Measurements from ENCODE around the gene KANSL1. TPM values are rescaled to one million over a fixed set of nuclear protein-coding genes. Genes with fewer than 3 reads are reported as not detected.
"Not testable (repeated sequence)": the region's sequence is repeated elsewhere in the genome, so short reads cannot be mapped to it uniquely, and the experiment has no call there.

Gene KANSL1
- total RNA-seq, 2 experiments from 2014 or later, result 80.5 to 82.8 TPM

GRCh38 chr17:46191322-46192188 lies 1.7 kb downstream of the KANSL1 start:
- Mint-ChIP-seq H3K27me3 (ENCODE audit: low read depth) (no peaks in the 10 kb centered on the region), H3K9me3 (ENCODE audit: insufficient read depth) (no peaks in the 10 kb centered on the region), H3K4me3 (peak overlapping the region; percentile 92), H3K27ac (peak overlapping the region; percentile 98), H3K4me1 (ENCODE audit: low read depth) (peaks cover 69% of the 10 kb centered on the region), H3K36me3 (ENCODE audit: low read depth) (peaks cover 25% of the 10 kb centered on the region)
- DNase-seq (peak; percentile 52), ATAC-seq (no peak)
- ChIA-PET CTCF (interaction anchor here (1.5 to 2.7 kb wide), 3 partner anchors 13 to 46 kb away, joined by 6 to 16 read pairs (median 15); no protein-coding TSS in a partner anchor), POLR2A (interaction anchor here (0.5 to 2.3 kb wide), 3 partner anchors 11 to 66 kb away, joined by 3 to 17 read pairs (median 4); no protein-coding TSS in a partner anchor)

GRCh38 chr17:46190763-46191162 lies 2.5 kb downstream of the KANSL1 start:
- Mint-ChIP-seq H3K4me1 (ENCODE audit: low read depth) (peaks cover 64% of the 10 kb centered on the region), H3K27me3 (ENCODE audit: low read depth) (no peaks in the 10 kb centered on the region), H3K36me3 (ENCODE audit: low read depth) (peaks cover 25% of the 10 kb centered on the region), H3K4me3 (peak overlapping the region; percentile 92), H3K9me3 (ENCODE audit: insufficient read depth) (no peaks in the 10 kb centered on the region), H3K27ac (peak overlapping the region; percentile 58)
- ATAC-seq, result no peak
- DNase-seq, result no peak
- CTCF ChIA-PET, result no interaction called here
- POLR2A ChIA-PET, result no interaction called here

- Mint-ChIP-seq H3K36me3 (ENCODE audit: low read depth) (peaks cover 25% of the 10 kb centered on the region), H3K4me1 (ENCODE audit: low read depth) (peaks cover 82% of the 10 kb centered on the region)
- H3K9me3 Mint-ChIP-seq (ENCODE audit: insufficient read depth); H3K4me3 Mint-ChIP-seq; H3K27me3 Mint-ChIP-seq (ENCODE audit: low read depth); H3K27ac Mint-ChIP-seq: not testable (repeated sequence)
- DNase-seq (peak; percentile 52), ATAC-seq (peak; percentile 73)
- ChIA-PET CTCF (interaction anchor here (0.7 to 6.7 kb wide), 24 partner anchors 10 to 185 kb away, joined by 3 to 69 read pairs (median 4); no protein-coding TSS in a partner anchor), POLR2A (interaction anchor here (0.6 to 1.6 kb wide), 2 partner anchors 40 to 108 kb away, joined by 3 to 4 read pairs; no protein-coding TSS in a partner anchor)
Observed at GRCh38 chr17:46186827-46187235, 6.4 kb downstream of the KANSL1 start.

GRCh38 chr17:46184696-46185095 lies 8.5 kb downstream of the KANSL1 start:
- H3K27ac Mint-ChIP-seq, result no peak overlapping the region
- H3K4me3 Mint-ChIP-seq, result no peak overlapping the region
- ChIA-PET CTCF (interaction anchor here (1.7 to 6.7 kb wide), 4 partner anchors 8 to 140 kb away, joined by 6 to 69 read pairs (median 18); partner anchors contain the start of gene KANSL1), POLR2A (no interaction called here)
- DNase-seq (no peak), ATAC-seq (no peak)
- H3K9me3 Mint-ChIP-seq (ENCODE audit: insufficient read depth), result no peaks in the 10 kb centered on the region
- H3K36me3 Mint-ChIP-seq (ENCODE audit: low read depth), result peaks cover 13% of the 10 kb centered on the region
- H3K27me3 Mint-ChIP-seq (ENCODE audit: low read depth), result no peaks in the 10 kb centered on the region
- H3K4me1 Mint-ChIP-seq (ENCODE audit: low read depth), result peaks cover 80% of the 10 kb centered on the region

GRCh38 chr17:46183383-46183782 lies 9.8 kb downstream of the KANSL1 start:
- CTCF ChIA-PET, result interaction anchor here (1.7 to 6.7 kb wide), 3 partner anchors 9 to 139 kb away, joined by 6 to 69 read pairs (median 7); partner anchors contain the start of gene KANSL1
- DNase-seq; H3K27ac Mint-ChIP-seq; H3K9me3 Mint-ChIP-seq (ENCODE audit: insufficient read depth); H3K27me3 Mint-ChIP-seq (ENCODE audit: low read depth); POLR2A ChIA-PET; ATAC-seq; H3K4me3 Mint-ChIP-seq: not testable (repeated sequence)
- peaks cover 15% of the 10 kb centered on the region for H3K36me3 Mint-ChIP-seq (ENCODE audit: low read depth)
- peaks cover 81% of the 10 kb centered on the region for H3K4me1 Mint-ChIP-seq (ENCODE audit: low read depth)

GRCh38 chr17:46182961-46183360 lies 10.3 kb downstream of the KANSL1 start:
- peaks cover 81% of the 10 kb centered on the region for H3K4me1 Mint-ChIP-seq (ENCODE audit: low read depth)
- DNase-seq, result no peak
- H3K9me3 Mint-ChIP-seq (ENCODE audit: insufficient read depth), result no peaks in the 10 kb centered on the region
- ATAC-seq, result no peak
- CTCF ChIA-PET, result interaction anchor here (1.0 to 6.7 kb wide), 4 partner anchors 10 to 139 kb away, joined by 4 to 69 read pairs (median 6); partner anchors contain the start of gene KANSL1
- H3K36me3 Mint-ChIP-seq (ENCODE audit: low read depth), result peaks cover 15% of the 10 kb centered on the region
- POLR2A ChIA-PET, result no interaction called here
- no peaks in the 10 kb centered on the region for H3K27me3 Mint-ChIP-seq (ENCODE audit: low read depth)
- H3K27ac Mint-ChIP-seq, result no peak overlapping the region
- no peak overlapping the region for H3K4me3 Mint-ChIP-seq

- no peak overlapping the region for H3K4me3 Mint-ChIP-seq
- H3K9me3 Mint-ChIP-seq (ENCODE audit: insufficient read depth), result no peaks in the 10 kb centered on the region
- CTCF ChIA-PET, result interaction anchor here (0.6 to 6.7 kb wide), 4 partner anchors 11 to 221 kb away, joined by 3 to 69 read pairs (median 5); partner anchors contain the start of gene KANSL1
- no peak overlapping the region for H3K27ac Mint-ChIP-seq
- no peaks in the 10 kb centered on the region for H3K27me3 Mint-ChIP-seq (ENCODE audit: low read depth)
- ATAC-seq (no peak), DNase-seq (no peak)
- peaks cover 18% of the 10 kb centered on the region for H3K36me3 Mint-ChIP-seq (ENCODE audit: low read depth)
- H3K4me1 Mint-ChIP-seq (ENCODE audit: low read depth), result peaks cover 74% of the 10 kb centered on the region
- POLR2A ChIA-PET, result no interaction called here
Observed at GRCh38 chr17:46181940-46182339, 11.3 kb downstream of the KANSL1 start.

- not testable (repeated sequence) for H3K9me3 Mint-ChIP-seq (ENCODE audit: insufficient read depth); H3K27me3 Mint-ChIP-seq (ENCODE audit: low read depth); DNase-seq; H3K4me3 Mint-ChIP-seq; ATAC-seq
- ChIA-PET CTCF (interaction anchor here (1.0 to 2.1 kb wide), 3 partner anchors 12 to 32 kb away, joined by 5 to 6 read pairs (median 5); partner anchors contain the start of gene KANSL1), POLR2A (interaction anchor here (0.6 to 1.2 kb wide), 2 partner anchors 11 to 12 kb away, joined by 3 to 4 read pairs; partner anchors contain the start of gene KANSL1)
- Mint-ChIP-seq H3K4me1 (ENCODE audit: low read depth) (peaks cover 72% of the 10 kb centered on the region), H3K27ac (peak overlapping the region; percentile 20), H3K36me3 (ENCODE audit: low read depth) (peaks cover 19% of the 10 kb centered on the region)
Observed at GRCh38 chr17:46181316-46181715, 11.9 kb downstream of the KANSL1 start.

- Mint-ChIP-seq H3K4me3 (no peak overlapping the region), H3K4me1 (ENCODE audit: low read depth) (peaks cover 75% of the 10 kb centered on the region), H3K9me3 (ENCODE audit: insufficient read depth) (no peaks in the 10 kb centered on the region), H3K36me3 (ENCODE audit: low read depth) (peaks cover 19% of the 10 kb centered on the region), H3K27me3 (ENCODE audit: low read depth) (no peaks in the 10 kb centered on the region), H3K27ac (no peak overlapping the region)
- ChIA-PET CTCF (interaction anchor here (1.0 to 2.1 kb wide), 3 partner anchors 12 to 32 kb away, joined by 5 to 6 read pairs (median 5); partner anchors contain the start of gene KANSL1), POLR2A (interaction anchor here (0.6 to 1.2 kb wide), 2 partner anchors 11 to 12 kb away, joined by 3 to 4 read pairs; partner anchors contain the start of gene KANSL1)
- DNase-seq (no peak), ATAC-seq (no peak)
Observed at GRCh38 chr17:46180892-46181274, 12.3 kb downstream of the KANSL1 start.

GRCh38 chr17:46180185-46180891 lies 12.9 kb downstream of the KANSL1 start:
- H3K27me3 Mint-ChIP-seq (ENCODE audit: low read depth); H3K4me3 Mint-ChIP-seq; H3K9me3 Mint-ChIP-seq (ENCODE audit: insufficient read depth); H3K27ac Mint-ChIP-seq; DNase-seq; ATAC-seq: not testable (repeated sequence)
- Mint-ChIP-seq H3K4me1 (ENCODE audit: low read depth) (peaks cover 71% of the 10 kb centered on the region), H3K36me3 (ENCODE audit: low read depth) (peaks cover 19% of the 10 kb centered on the region)
- ChIA-PET POLR2A (interaction anchor here (0.7 to 1.3 kb wide), 3 partner anchors 12 to 283 kb away, joined by 3 to 4 read pairs (median 3); partner anchors contain the start of gene KANSL1), CTCF (interaction anchor here (1.0 to 2.1 kb wide), 5 partner anchors 12 to 136 kb away, joined by 3 to 10 read pairs (median 5); partner anchors contain the start of gene KANSL1)

Measured in activated CD8-positive, alpha-beta T cell treated with anti-CD3 and anti-CD28 coated beads, Interleukin-2, amount 10 ng/mL, durations not matched to agents 7 days and 5 days (primary cell).